DOHH2 (cell line): ENCODE results near the gene STARD10.

Experiments used
- H3F3A ChIP-seq: fragments of 200-600 bp; sonication (generic), shearing (Covaris generic); 2 replicates; pipeline ENCODE4 v1.6.0; 2016; ENCODE audit warnings: antibody characterized with exemption, mild to moderate bottlenecking; ENCODE audit not compliant: control insufficient read depth, insufficient read depth
- H3K27ac ChIP-seq: fragments of 200-600 bp; sonication (generic); 2 replicates; pipeline ENCODE4 v1.5.1; 2014; ENCODE audit warnings: low read depth, mild to moderate bottlenecking, low read length, moderate library complexity
- H3K27me3 ChIP-seq: fragments of 200-600 bp; sonication (generic); 2 replicates; pipeline ENCODE4 v1.6.1; 2014; ENCODE audit warnings: mild to moderate bottlenecking, low read length, mixed read lengths; ENCODE audit not compliant: control insufficient read depth
- H3K36me3 ChIP-seq: fragments of 200-600 bp; sonication (generic); 2 replicates; pipeline ENCODE4 v1.6.1; 2014; ENCODE audit warnings: mild to moderate bottlenecking, low read length, moderate library complexity, mixed read lengths; ENCODE audit not compliant: control insufficient read depth
- H3K4me1 ChIP-seq: fragments of 200-600 bp; sonication (generic); 2 replicates; pipeline ENCODE4 v1.6.1; 2014; ENCODE audit warnings: mild to moderate bottlenecking, low read length, mixed read lengths; ENCODE audit not compliant: control insufficient read depth
- H3K4me2 ChIP-seq: fragments of 200-600 bp; sonication (generic); 2 replicates; pipeline ENCODE4 v1.6.0; 2014; ENCODE audit warnings: mild to moderate bottlenecking, low read length, moderate library complexity
- H3K4me3 ChIP-seq: fragments of 200-600 bp; sonication (generic); 2 replicates; pipeline ENCODE4 v1.5.1; 2014; ENCODE audit warnings: mild to moderate bottlenecking, low read length, mixed read lengths
- H3K79me2 ChIP-seq: fragments of 200-600 bp; sonication (generic); 2 replicates; pipeline ENCODE4 v1.6.1; 2014; ENCODE audit warnings: mild to moderate bottlenecking, low read length, mixed read lengths; ENCODE audit not compliant: control insufficient read depth
- H3K9me2 ChIP-seq: fragments of 200-600 bp; sonication (generic); replicated peaks from 2 replicates; pipeline ENCODE4 v1.6.1; 2014; ENCODE audit warnings: mild to moderate bottlenecking, low read length, mixed read lengths; ENCODE audit not compliant: control insufficient read depth
- H3K9me3 ChIP-seq: fragments of 200-600 bp; sonication (generic); 2 replicates; pipeline ENCODE4 v1.6.1; 2014; ENCODE audit warnings: antibody characterized with exemption, low read length, mixed read lengths; ENCODE audit not compliant: control insufficient read depth, insufficient read depth
- H4K20me1 ChIP-seq: fragments of 200-600 bp; sonication (generic); 2 replicates; pipeline ENCODE4 v1.6.0; 2014; ENCODE audit warnings: low read depth, mild to moderate bottlenecking, antibody characterized with exemption, low read length, moderate library complexity; ENCODE audit not compliant: control insufficient read depth, insufficient read depth
- EZH2phosphoT487 ChIP-seq: fragments of 200-600 bp; sonication (generic); IDR thresholded peaks from 2 replicates; pipeline ENCODE4 v1.6.1; 2017; ENCODE audit warnings: borderline replicate concordance, mild to moderate bottlenecking, antibody characterized with exemption, low read length, moderate library complexity, mixed read lengths
- TF ChIP-seq, protein P1 (sequence below): fragments of 200-600 bp; sonication (generic); IDR thresholded peaks from one replicate; pipeline ENCODE4 v1.5.1; 2014; ENCODE audit warnings: antibody characterized with exemption, mild to moderate bottlenecking, low read depth, low read length; ENCODE audit not compliant: poor library complexity, severe bottlenecking

Gene STARD10

DNA sequence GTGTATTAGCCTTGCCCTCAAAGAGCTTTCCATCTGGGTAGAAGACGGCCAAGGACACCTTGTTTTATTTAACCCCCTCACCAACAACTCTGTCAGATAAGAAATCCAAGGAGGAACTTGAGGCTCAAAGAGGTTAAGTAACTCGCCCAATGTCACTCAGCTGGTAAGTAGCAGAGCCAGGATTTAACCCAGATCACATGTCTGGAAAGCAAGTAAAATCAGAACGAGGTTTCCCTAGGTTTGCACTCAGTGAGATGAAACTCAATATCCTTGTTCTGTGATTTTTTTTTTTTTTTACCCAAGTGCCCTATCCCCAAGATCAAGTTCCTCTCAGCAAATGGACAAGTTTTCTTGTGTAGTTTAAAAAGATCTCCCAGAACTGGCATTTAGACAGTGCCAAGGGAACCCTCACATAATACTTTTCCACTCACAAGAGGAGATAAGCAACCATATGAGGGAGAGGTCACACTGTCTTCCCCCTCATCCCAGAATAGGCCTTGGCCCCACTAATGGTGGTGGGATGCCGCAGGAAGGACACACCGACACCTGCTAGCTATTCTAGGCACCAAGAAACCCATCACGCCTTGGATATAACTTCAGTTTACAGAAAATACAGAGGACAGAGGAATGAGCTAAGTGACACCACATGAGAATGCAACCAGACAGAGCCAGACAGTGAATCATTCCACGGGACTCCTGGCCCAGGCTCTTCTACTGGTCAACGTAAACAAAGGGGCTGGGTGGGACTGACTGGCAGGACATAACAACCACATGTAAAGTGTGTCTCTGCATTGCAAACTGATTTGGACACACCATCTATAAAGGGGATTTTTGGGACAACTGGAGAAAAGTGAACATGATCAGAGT is 33.1 kb downstream of the STARD10 start:
- Histone ChIP-seq H3K79me2 (no peaks in the 10 kb centered on the region), H3K4me2 (no peak overlapping the region), H3K27ac (no peak overlapping the region), H3K4me1 (no peaks in the 10 kb centered on the region), H3K9me3 (no peaks in the 10 kb centered on the region), H3K27me3 (no peaks in the 10 kb centered on the region), H3F3A (no peaks in the 10 kb centered on the region), H3K36me3 (no peaks in the 10 kb centered on the region), H4K20me1 (no peaks in the 10 kb centered on the region), H3K4me3 (no peak overlapping the region), H3K9me2 (no peaks in the 10 kb centered on the region)
- TF ChIP-seq, protein P1, sequence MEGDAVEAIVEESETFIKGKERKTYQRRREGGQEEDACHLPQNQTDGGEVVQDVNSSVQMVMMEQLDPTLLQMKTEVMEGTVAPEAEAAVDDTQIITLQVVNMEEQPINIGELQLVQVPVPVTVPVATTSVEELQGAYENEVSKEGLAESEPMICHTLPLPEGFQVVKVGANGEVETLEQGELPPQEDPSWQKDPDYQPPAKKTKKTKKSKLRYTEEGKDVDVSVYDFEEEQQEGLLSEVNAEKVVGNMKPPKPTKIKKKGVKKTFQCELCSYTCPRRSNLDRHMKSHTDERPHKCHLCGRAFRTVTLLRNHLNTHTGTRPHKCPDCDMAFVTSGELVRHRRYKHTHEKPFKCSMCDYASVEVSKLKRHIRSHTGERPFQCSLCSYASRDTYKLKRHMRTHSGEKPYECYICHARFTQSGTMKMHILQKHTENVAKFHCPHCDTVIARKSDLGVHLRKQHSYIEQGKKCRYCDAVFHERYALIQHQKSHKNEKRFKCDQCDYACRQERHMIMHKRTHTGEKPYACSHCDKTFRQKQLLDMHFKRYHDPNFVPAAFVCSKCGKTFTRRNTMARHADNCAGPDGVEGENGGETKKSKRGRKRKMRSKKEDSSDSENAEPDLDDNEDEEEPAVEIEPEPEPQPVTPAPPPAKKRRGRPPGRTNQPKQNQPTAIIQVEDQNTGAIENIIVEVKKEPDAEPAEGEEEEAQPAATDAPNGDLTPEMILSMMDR = no peak
- TF ChIP-seq EZH2phosphoT487 = no peak

DNA sequence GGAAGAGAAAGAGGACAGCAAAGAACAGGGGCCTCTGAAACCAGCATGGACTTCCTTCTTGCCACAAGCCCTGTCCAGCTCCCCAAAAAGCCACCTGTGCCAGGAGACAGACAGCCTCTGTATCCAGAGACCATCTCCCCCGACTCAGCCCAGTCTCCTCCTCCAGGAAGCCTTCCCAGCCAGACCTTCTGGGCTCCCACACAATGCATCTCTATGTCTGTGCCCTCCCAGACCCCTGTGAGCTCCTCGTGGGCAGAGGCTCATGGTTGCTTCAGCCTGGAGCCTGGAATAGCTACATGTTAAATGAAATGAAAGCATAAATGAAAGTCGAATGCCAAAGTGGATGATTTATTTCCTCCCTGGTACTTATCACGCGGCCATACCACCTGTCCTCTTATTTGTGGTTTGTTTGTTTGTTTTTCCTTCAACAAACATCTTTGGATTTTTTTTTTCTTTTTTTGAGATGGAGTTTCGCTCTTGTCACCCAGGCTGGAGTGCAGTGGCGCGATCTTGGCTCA is 34.3 kb downstream of the STARD10 start:
- no peaks in the 10 kb centered on the region for H4K20me1 ChIP-seq
- no peak overlapping the region for H3K27ac ChIP-seq
- no peak overlapping the region for H3K4me2 ChIP-seq
- H3K27me3 ChIP-seq = no peaks in the 10 kb centered on the region
- no peaks in the 10 kb centered on the region for H3K36me3 ChIP-seq
- H3K9me3 ChIP-seq = no peaks in the 10 kb centered on the region
- no peaks in the 10 kb centered on the region for H3K79me2 ChIP-seq
- no peak for TF ChIP-seq EZH2phosphoT487
- TF ChIP-seq, protein P1 = no peak
- H3K4me3 ChIP-seq = no peak overlapping the region
- H3K4me1 ChIP-seq = no peaks in the 10 kb centered on the region
- no peaks in the 10 kb centered on the region for H3F3A ChIP-seq
- no peaks in the 10 kb centered on the region for H3K9me2 ChIP-seq

DNA sequence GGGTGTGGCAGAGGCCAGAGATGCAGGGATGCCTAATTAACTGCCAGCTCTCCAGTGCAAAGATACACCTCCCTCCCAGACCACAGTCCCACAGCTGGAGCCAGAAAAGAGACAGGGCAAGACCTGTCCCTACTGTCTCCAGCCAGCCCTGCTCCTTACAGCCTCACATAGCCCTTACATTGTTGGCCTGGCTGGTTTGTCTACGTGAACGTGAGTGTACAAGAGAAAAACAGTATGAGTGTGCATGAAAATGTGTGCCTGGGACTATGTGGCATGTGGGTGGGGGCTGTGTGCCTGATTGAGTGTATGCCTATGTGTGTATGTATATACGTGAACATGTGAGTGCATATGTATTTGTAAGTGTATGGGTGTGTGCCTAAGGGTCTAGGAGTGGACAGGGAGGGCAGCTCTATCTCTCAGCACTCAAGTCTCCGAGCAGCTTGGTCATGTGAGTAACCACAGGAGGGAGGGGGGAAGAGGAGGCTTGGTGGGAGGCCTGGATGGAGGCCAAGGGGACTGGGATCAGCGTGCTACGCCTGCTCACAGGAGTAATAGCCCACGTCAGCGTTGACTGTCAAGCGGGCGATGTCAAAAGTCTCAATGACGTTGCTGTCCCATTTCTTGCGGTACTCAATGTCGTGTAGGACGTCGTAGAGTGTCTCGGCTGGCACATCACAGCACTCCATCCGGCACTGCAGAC is 35.0 kb downstream of the STARD10 start:
- Histone ChIP-seq H3K27ac (no peak overlapping the region), H3F3A (no peaks in the 10 kb centered on the region), H3K4me3 (no peak overlapping the region), H3K9me2 (no peaks in the 10 kb centered on the region), H3K4me1 (no peaks in the 10 kb centered on the region), H3K9me3 (no peaks in the 10 kb centered on the region), H3K79me2 (no peaks in the 10 kb centered on the region), H3K4me2 (no peak overlapping the region), H3K36me3 (no peaks in the 10 kb centered on the region), H3K27me3 (no peaks in the 10 kb centered on the region), H4K20me1 (no peaks in the 10 kb centered on the region)
- no peak for TF ChIP-seq EZH2phosphoT487

- Histone ChIP-seq H3K27ac (no peak overlapping the region), H3K9me2 (no peaks in the 10 kb centered on the region)
Measured at GRCh38 chr11:72758304-72758689, 35.5 kb downstream of the STARD10 start.

More at GRCh38 chr11:72758304-72758689, 35.5 kb downstream of the STARD10 start:
- Histone ChIP-seq H3F3A (no peaks in the 10 kb centered on the region), H3K4me3 (no peak overlapping the region), H3K79me2 (no peaks in the 10 kb centered on the region), H3K4me2 (no peak overlapping the region), H3K36me3 (no peaks in the 10 kb centered on the region), H4K20me1 (no peaks in the 10 kb centered on the region), H3K4me1 (no peaks in the 10 kb centered on the region; the same call in 1 of the 2 replicates), H3K9me3 (no peaks in the 10 kb centered on the region), H3K27me3 (no peaks in the 10 kb centered on the region)
- no peak for TF ChIP-seq EZH2phosphoT487
- TF ChIP-seq, protein P1 = no peak
